ENCODE results near the gene OTULIN. TPM values are rescaled to one million over a fixed set of nuclear protein-coding genes. Genes with fewer than 3 reads are reported as not detected.

OTULIN gene
- polyA plus RNA-seq, 1 donor: 14.3 TPM

DNA sequence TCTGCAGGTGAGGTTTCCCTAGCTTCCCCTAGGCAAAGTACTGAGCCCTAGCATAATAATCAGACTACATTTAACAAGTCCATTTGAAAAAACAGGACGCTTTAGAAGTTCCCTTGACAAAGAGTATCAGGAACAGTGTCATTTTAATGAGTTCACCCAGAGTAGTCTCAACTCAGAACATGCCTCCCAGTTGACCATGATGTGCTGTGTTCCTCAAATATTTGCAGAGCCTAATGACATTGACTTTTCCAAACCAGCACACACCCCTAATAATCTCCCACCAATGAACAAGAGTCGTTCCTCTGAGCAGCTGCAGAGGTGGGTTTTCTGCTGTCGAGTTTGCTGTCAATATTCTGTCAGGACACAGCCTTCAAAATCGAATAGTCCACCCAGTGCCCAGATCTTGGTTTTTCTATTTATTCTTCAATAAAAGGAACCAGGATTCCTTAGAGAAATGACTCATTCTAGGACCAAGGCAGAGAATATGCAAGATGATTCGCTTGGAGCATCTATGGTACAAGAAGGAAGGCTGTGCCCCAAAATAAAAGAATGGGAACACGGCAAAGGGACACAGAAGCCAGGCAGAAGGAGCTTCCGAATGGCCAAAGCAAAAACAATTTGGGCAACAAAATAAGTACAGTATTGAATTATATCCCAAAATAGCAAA, 57.6 kb downstream of the OTULIN start:
- DNase-seq (ENCODE audit: low read depth): no peak

DNA sequence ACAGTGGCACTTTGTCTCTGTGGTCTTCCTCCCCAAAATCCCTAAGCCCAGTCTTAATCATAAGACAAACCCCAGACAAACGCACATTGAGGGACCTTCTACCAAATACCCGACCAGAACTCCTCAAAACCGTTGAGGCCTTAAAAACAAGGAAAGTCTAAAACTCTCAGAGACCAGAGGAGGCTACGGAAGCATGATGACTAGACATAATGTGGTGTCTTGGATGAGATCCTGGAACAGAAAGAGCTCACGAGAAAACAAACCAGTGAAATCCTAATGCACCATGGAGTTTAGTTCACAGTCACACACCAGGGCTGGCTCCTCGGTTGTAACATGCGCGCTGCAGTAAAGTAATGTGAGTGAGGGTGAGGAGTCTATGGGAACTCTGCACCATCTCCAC, 58.4 kb downstream of the OTULIN start:
- DNase-seq (ENCODE audit: low read depth): no peak

DNA sequence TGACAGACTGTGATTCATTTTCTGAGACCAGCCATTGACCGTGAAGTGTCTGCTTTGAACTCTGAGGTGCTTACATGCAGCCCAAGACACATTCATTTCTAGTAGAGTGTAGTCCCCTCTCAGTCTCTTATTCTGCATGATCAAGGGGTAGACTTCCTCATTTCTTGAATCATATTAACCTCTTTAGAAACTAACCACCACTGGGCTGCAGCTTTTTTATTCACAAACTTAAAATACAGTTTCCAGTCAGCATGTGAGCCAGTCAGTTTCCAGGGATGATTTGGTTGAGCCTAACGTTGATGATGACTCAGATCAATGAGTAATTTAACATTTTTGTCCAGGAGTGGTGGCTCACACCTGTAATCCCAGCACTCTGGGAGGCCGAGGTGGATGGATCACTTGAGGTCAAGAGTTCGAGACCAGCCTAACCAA, 59.2 kb downstream of the OTULIN start:
- DNase-seq (ENCODE audit: low read depth): no peak

DNA sequence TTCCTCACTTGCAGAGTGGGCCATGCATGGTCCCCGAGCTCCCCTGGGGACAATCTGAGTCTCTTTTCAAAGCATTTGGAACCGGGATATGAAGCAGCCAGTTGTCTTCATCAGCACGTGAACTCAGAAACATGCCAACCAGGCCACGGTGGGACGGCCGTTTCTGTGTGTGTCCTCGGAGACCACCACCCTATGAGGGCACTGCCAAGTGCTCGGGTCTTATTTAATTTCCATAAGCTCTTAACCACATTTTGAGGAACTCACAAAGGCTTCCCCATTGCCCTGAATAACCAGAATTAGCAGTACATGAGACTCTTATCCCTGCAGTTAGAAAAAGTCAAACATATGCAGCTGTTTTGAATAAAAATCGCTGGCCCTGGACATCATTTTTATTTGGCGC, 60.1 kb downstream of the OTULIN start:
- DNase-seq (ENCODE audit: low read depth): no peak

GRCh38 chr5:14726066-14726838, 61.7 kb downstream of the OTULIN start:
- DNase-seq (ENCODE audit: low read depth): no peak

DNA sequence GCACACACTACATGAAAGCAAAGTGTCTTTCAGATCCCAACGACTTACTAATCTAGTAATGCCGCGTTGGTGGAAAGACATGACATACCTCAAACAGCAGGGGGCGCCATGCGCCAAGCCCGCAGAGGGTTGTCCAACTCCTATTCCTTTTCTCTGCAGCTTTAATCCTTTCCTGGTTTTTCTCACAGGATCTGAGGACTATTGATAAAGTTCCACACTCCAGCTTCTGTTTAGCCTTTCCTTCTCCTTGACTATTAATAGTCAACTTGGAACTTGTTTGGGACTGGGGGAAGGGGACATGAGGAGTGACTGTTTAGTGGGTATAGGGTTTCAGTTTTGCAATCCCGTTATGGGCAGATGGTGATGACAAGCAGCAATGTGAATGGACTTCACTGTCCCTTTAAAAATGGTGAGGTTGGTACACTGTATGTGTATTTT, 62.9 kb downstream of the OTULIN start:
- DNase-seq (ENCODE audit: low read depth): peak; percentile 58

DNA sequence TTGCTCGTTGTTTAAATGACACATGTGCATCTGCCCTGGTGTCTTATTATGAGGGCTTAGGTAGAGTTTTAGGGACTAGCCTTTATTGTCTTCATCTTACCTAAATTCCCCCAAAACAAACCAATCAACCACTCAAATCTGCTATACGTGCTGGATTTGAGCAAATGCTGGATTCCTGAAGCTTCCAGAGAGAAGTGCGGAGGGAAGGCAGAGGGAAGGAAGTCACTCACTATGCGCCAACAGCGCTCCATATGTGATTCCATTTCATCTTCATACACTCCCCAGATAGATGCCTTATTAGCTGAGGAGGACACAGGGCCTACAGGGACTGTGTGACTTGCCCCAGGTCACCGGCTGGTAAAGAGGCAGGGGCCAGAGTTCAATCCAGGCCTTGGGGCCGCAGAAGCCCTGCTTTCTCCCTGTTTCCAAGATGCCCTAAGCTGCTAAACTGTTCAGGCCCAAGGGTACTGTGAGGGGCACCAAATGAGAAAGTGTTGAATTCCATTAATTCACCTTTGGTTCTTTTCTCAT, 63.5 kb downstream of the OTULIN start:
- no peak for DNase-seq (ENCODE audit: low read depth)

GRCh38 chr5:14728459-14728938, 64.0 kb downstream of the OTULIN start:
- DNase-seq (ENCODE audit: low read depth): no peak

- no peak for DNase-seq (ENCODE audit: low read depth)
Observed at GRCh38 chr5:14729448-14730385, 65.2 kb downstream of the OTULIN start.

GRCh38 chr5:14730466-14730865, 65.9 kb downstream of the OTULIN start:
- no peak for DNase-seq (ENCODE audit: low read depth)

- DNase-seq (ENCODE audit: low read depth): no peak
Observed at GRCh38 chr5:14730881-14731280, 66.4 kb downstream of the OTULIN start.

DNA sequence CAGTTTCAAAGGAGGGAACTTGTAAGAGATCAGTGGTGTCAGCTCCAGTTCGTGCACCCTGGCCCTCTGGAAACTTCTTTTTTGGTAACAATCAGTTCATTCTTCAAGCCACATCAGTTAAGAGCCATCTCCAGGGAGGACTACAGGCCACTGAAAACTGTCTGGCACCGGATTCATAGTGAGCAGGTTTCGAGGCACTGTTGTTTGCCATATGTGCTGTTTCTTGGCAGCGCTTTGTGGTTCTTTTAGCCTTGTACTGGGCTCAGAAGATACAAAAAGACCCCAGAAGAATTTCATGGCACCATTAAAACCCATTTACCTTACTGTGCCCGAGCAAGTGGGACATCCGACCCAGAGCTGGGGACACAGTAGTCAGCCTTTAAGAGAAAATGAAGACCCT, 68.5 kb downstream of the OTULIN start:
- no peak for DNase-seq (ENCODE audit: low read depth)

- no peak for DNase-seq (ENCODE audit: low read depth)
Observed at GRCh38 chr5:14733661-14734060, 69.1 kb downstream of the OTULIN start.

GRCh38 chr5:14734396-14734795, 69.9 kb downstream of the OTULIN start:
- DNase-seq (ENCODE audit: low read depth): no peak

GRCh38 chr5:14735944-14736343, 71.4 kb downstream of the OTULIN start:
- DNase-seq (ENCODE audit: low read depth): no peak

- no peak for DNase-seq (ENCODE audit: low read depth)
Observed at GRCh38 chr5:14737291-14737690, 72.8 kb downstream of the OTULIN start.

- DNase-seq (ENCODE audit: low read depth): no peak
Observed at GRCh38 chr5:14738050-14738449, 73.5 kb downstream of the OTULIN start.

DNA sequence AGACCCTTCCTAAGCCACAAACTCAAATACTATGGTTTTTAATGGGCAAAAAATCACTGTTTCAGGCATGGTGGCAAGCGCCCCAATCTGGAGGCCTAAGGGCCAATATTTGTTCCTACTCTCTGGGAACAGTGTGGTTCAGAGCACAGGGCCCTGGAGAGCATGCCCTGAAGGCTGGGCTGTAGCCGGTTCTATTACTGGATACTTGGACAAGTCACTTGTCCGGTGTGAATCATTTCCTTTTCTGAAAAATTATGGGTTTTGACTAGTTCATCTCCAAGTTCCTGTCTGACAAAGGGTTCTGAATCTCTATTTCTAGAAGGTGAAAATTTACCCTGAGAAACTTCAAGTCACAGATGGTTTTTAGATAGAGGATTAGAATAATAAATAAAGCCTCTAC, 75.0 kb downstream of the OTULIN start:
- no peak for DNase-seq (ENCODE audit: low read depth)

- DNase-seq (ENCODE audit: low read depth): no peak
Observed at GRCh38 chr5:14739981-14740380, 75.5 kb downstream of the OTULIN start.

- DNase-seq (ENCODE audit: low read depth): no peak
Observed at GRCh38 chr5:14741131-14741530, 76.6 kb downstream of the OTULIN start.

DNA sequence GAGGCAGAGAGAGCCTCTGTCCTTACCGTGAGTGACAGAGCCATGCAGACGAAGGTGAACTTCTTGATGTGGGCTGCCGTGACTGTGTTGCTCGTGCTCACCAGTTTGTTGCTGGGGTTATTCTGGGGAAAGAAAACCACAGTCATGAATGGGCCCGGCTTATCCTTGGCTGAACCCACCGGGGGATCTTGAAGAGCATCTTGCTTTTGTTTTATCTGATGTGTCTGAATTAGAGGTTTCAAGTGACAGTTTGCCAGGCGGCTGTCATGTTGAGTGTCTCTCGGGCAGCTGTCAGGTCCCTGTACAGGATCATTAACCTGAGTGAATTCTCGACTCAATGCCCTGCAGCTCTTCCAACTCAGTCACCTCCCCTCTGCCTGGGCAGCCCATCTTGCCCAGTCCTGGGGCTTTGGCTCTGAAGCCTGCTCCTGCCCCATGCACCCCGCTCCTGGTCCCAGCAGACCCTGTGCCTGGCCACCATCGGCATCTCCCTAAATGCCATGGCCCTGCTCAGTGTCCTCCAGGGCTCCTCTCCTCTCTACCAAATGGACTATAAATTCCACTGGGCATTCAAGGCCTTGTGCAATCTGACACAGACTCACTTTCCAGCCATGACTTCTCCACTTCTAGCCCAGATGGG, 77.4 kb downstream of the OTULIN start:
- DNase-seq (ENCODE audit: low read depth): no peak

All from forelimb muscle (tissue), 1 donor.